WERI-Rb-1 (cell line): ENCODE measurements around the gene UNC5C.

ENCODE experiments used
- DNase-seq: peaks from one replicate; pipeline ENCODE4 v3.0.0-alpha.2; 2020
- H3K27ac ChIP-seq: fragments of 250-450 bp; sonication (Bioruptor Pico); 2 replicates; pipeline ENCODE4 v1.5.1; 2020; ENCODE audit warnings: mild to moderate bottlenecking, moderate library complexity
- H3K27me3 ChIP-seq: fragments of 250-450 bp; sonication (Bioruptor Pico); 2 replicates; pipeline ENCODE4 v1.5.1; 2021; ENCODE audit warnings: mild to moderate bottlenecking, low read depth, moderate library complexity; ENCODE audit not compliant: insufficient read depth, severe bottlenecking
- H3K36me3 ChIP-seq: fragments of 250-450 bp; sonication (Bioruptor Pico); 2 replicates; pipeline ENCODE4 v1.5.1; 2020; ENCODE audit warnings: mild to moderate bottlenecking, moderate library complexity
- H3K4me3 ChIP-seq: 2 replicates; pipeline ENCODE4 v1.5.1; 2011; ENCODE audit warnings: low read depth, mild to moderate bottlenecking, control low read depth, low read length
- H3K9me3 ChIP-seq: fragments of 250-450 bp; sonication (Bioruptor Pico); 2 replicates; pipeline ENCODE4 v1.5.1; 2021; ENCODE audit warnings: mild to moderate bottlenecking, moderate library complexity; ENCODE audit not compliant: severe bottlenecking
- CTCF ChIP-seq: IDR thresholded peaks from 2 replicates; pipeline ENCODE4 v1.5.1; 2011; ENCODE audit warnings: low read depth, mild to moderate bottlenecking, control low read depth, inconsistent platforms, low read length

The UNC5C gene

DNA sequence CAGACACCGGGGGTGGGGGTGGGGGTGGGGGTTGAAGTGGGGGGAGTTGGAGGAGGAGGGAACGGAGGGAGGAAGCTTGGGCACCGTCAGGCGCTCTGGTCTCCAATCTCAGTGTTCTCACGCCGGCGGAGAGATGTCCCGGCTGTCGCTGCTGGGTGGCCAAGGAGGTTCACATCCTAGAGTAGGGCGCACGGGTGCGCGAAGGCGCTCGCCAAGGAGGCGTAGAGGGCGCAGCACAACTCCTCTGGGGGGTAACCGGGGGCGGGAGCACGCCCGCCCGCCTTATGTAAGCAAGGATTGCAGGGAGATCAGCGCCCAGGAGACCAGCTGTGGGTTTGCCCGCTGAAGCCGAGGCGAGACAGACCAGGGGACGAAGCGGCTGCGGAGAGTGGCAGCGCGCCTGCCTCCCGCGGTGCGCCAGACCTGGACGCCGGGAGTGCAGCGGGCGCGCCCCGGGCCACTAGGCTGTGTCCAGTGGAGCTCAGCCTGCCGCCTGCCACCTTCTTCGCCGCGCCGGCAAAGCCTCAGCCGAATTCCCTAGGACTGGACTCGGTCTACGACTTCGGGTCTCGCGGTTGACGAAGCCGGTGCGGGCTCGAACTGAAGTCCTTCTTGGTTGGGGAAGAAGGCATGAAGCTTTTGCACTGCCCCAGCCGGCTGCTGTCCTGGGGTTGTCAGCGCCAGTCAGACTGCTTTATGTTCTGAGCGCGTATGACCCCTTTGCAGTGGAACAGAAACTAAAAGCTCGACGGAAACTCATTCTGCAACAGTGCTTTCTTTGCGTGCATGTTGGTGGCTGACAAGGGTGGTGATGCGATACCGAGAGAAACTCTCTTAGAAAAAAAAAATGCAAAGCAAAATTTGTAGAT lies 707 bp upstream of the UNC5C start:
- 0 out of 2 replicates have a peak, but pooled peaks have one; percentile 2 for TF ChIP-seq CTCF
- peak; percentile 70 for DNase-seq
- H3K9me3 ChIP-seq, result no peaks in the 10 kb centered on the region
- peak overlapping the region; percentile 83 for H3K4me3 ChIP-seq
- no peaks in the 10 kb centered on the region for H3K27me3 ChIP-seq
- H3K36me3 ChIP-seq, result no peaks in the 10 kb centered on the region
- H3K27ac ChIP-seq, result no peak overlapping the region

DNA sequence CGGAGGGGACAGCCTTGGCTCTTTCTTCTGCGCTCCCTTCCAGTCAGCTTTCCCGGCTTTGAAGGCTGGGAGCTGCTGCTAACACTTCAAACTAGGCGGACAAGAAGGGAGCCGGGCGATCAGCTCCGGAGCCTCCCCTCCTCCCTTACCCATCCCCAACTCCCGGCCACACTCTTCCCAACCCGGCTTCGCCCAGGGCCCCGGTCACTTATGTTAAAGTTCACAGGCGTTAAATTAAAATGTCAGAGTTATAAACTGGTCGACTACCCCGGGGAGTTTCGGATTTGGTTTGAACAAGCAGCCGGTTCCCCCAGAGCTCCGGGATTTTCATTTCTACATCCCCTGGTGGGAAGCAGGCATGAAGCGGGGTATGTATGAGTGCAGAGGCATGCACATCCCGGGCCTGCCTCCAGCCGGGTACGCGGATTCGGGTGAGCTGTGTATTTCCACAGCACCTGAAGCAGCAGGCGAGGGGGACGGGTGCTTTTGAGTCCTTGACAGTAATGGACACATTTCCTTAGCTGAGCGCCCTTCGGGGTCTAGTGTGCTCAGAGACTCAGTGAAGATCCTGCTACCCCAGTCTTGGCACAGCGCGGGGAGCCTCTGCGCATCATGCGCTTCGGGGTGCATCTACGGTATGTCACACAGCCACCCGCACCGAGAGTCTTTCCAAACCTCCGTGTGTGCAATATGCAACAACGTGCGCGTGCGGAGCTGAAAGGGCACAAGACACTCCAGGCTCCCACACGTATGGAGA lies 880 bp downstream of the UNC5C start:
- Histone ChIP-seq H3K9me3 (no peaks in the 10 kb centered on the region), H3K4me3 (peak overlapping the region; percentile 83), H3K27ac (no peak overlapping the region), H3K36me3 (no peaks in the 10 kb centered on the region), H3K27me3 (no peaks in the 10 kb centered on the region)
- no peak for TF ChIP-seq CTCF
- peak; percentile 45 for DNase-seq

DNA sequence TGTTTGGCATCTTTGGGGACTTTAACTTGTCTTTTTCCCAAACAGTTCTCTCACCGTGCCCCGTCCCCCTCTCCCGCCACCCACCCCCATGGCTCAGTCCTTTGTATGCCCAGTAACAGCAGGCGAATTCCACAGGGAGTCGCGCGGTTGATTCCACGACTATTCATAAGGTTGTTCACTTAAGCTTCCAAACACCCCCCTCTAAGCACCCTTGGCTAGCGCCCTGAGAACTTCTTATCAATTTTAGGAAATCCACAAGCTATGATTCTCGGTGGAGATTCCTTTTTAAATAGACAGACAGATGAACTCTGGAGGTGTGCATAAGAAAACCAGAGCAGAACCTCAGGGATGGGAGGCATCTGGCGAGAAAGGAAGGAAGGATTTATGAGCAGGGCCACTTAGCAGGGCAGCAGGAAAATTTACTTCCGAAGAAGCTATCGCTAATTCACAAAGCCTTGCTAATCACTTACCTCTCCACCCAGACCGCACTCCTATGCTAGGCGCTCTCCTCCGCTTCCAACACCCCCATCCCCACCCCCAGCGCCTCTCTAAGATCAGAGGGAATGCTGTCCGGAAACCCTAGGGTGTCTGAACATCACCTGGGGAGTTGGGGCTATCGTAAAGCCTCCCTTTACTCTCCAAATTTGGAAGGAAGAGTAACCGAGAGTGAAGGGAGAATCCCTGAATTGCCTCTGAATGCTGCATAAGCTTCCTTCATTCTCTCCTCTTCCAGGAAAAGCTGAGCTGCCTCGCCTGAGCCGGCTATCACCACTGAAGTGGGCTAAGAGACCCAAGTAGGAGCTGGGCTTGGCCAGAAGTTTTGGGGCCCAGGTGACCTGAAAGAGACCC lies 1.7 kb downstream of the UNC5C start:
- Histone ChIP-seq H3K4me3 (peak overlapping the region; percentile 83), H3K27me3 (no peaks in the 10 kb centered on the region)
- DNase-seq, result peak; percentile 76

GRCh38 chr4:95546221-95546620 lies 2.6 kb downstream of the UNC5C start:
- no peak for TF ChIP-seq CTCF
- Histone ChIP-seq H3K36me3 (no peaks in the 10 kb centered on the region), H3K27me3 (no peaks in the 10 kb centered on the region), H3K9me3 (no peaks in the 10 kb centered on the region), H3K27ac (no peak overlapping the region), H3K4me3 (no peak overlapping the region; the same call in 1 of the 2 replicates)
- DNase-seq, result no peak

More for the DNA sequence above, 1.7 kb downstream of the UNC5C start:
- no peaks in the 10 kb centered on the region for H3K9me3 ChIP-seq
- H3K36me3 ChIP-seq, result no peaks in the 10 kb centered on the region
- no peak overlapping the region for H3K27ac ChIP-seq
- TF ChIP-seq CTCF, result no peak

- H3K27me3 ChIP-seq, result no peaks in the 10 kb centered on the region
- H3K36me3 ChIP-seq, result no peaks in the 10 kb centered on the region
- no peak overlapping the region for H3K4me3 ChIP-seq
- H3K9me3 ChIP-seq, result no peaks in the 10 kb centered on the region
- H3K27ac ChIP-seq, result no peak overlapping the region
- no peak for DNase-seq
- TF ChIP-seq CTCF, result no peak
Measured at GRCh38 chr4:95545546-95545945, 3.2 kb downstream of the UNC5C start.
